Trophoblast cell (in vitro differentiated cells and primary cell): ENCODE results near the gene CD101.

Source experiments
- DNase-seq, 2 donors: peaks; one replicate each; pipeline ENCODE4 v3.0.0-alpha.2; 2016
- H2AFZ ChIP-seq: 2 replicates; pipeline ENCODE4 v1.6.1; 2013; ENCODE audit warnings: low read length, moderate library complexity, mild to moderate bottlenecking; ENCODE audit not compliant: insufficient read depth, poor library complexity
- H2AK5ac ChIP-seq: 2 replicates; pipeline ENCODE4 v1.6.1; 2013; ENCODE audit warnings: mild to moderate bottlenecking, low read length
- H2BK120ac ChIP-seq: 2 replicates; pipeline ENCODE4 v1.6.1; 2013; ENCODE audit warnings: low read length, mild to moderate bottlenecking, moderate library complexity; ENCODE audit not compliant: insufficient read depth, poor library complexity
- H2BK12ac ChIP-seq: 2 replicates; pipeline ENCODE4 v1.6.1; 2013; ENCODE audit warnings: mild to moderate bottlenecking, low read length, moderate library complexity
- H2BK5ac ChIP-seq: 2 replicates; pipeline ENCODE4 v1.6.1; 2013; ENCODE audit warnings: low read length, low read depth, moderate library complexity, mild to moderate bottlenecking; ENCODE audit not compliant: poor library complexity
- H3K14ac ChIP-seq: 2 replicates; pipeline ENCODE4 v1.6.1; 2013; ENCODE audit warnings: mild to moderate bottlenecking, low read length
- H3K18ac ChIP-seq: 2 replicates; pipeline ENCODE4 v1.6.1; 2013; ENCODE audit warnings: mild to moderate bottlenecking, low read length
- H3K23ac ChIP-seq: 2 replicates; pipeline ENCODE4 v1.6.1; 2013; ENCODE audit warnings: low read length
- H3K27ac ChIP-seq: 2 replicates; pipeline ENCODE4 v1.5.1; 2013; ENCODE audit warnings: low read depth, mild to moderate bottlenecking, inconsistent platforms, low read length, moderate library complexity
- H3K27me3 ChIP-seq: 2 replicates; pipeline ENCODE4 v1.6.1; 2013; ENCODE audit warnings: inconsistent platforms, mild to moderate bottlenecking, low read length, moderate library complexity; ENCODE audit not compliant: insufficient read depth
- H3K36me3 ChIP-seq, 2 experiments: 1 replicate in 1 of 2; 2 replicates in 1 of 2; pipeline ENCODE4 v1.6.1; 2013; ENCODE audit warnings: low read length in 2 of 2, mild to moderate bottlenecking in 2 of 2, moderate library complexity in 1 of 2; ENCODE audit not compliant: insufficient read depth in 2 of 2, control insufficient read depth in 1 of 2
- H3K4ac ChIP-seq: 2 replicates; pipeline ENCODE4 v1.6.1; 2013; ENCODE audit warnings: low read depth, mild to moderate bottlenecking, low read length, moderate library complexity
- H3K4me1 ChIP-seq, 2 experiments: 1 replicate in 1 of 2; 2 replicates in 1 of 2; pipeline ENCODE4 v1.6.1; 2013; ENCODE audit warnings: low read length in 2 of 2, mild to moderate bottlenecking in 2 of 2, moderate library complexity in 1 of 2; ENCODE audit not compliant: insufficient read depth in 2 of 2, control insufficient read depth in 1 of 2
- H3K4me2 ChIP-seq: 2 replicates; pipeline ENCODE4 v1.6.1; 2013; ENCODE audit warnings: inconsistent platforms, mild to moderate bottlenecking, low read length, moderate library complexity
- H3K4me3 ChIP-seq: 2 replicates; pipeline ENCODE4 v1.5.1; 2013; ENCODE audit warnings: mild to moderate bottlenecking, low read depth, low read length, inconsistent platforms
- H3K79me1 ChIP-seq: one replicate; pipeline ENCODE4 v1.6.1; 2013; ENCODE audit warnings: low read length
- H3K79me2 ChIP-seq: 2 replicates; pipeline ENCODE4 v1.6.1; 2013; ENCODE audit warnings: low read length, mild to moderate bottlenecking; ENCODE audit not compliant: control insufficient read depth, insufficient read depth, poor library complexity
- H3K9ac ChIP-seq: 2 replicates; pipeline ENCODE4 v1.6.1; 2013; ENCODE audit warnings: mild to moderate bottlenecking, low read length
- H3K9me3 ChIP-seq: 2 replicates; pipeline ENCODE4 v1.6.1; 2013; ENCODE audit warnings: low read depth, mild to moderate bottlenecking, control low read depth, inconsistent platforms, low read length; ENCODE audit not compliant: insufficient read depth
- H4K12ac ChIP-seq: 2 replicates; pipeline ENCODE4 v1.6.1; 2013; ENCODE audit warnings: low read depth, mild to moderate bottlenecking, low read length, moderate library complexity
- H4K8ac ChIP-seq: 2 replicates; pipeline ENCODE4 v1.6.1; 2013; ENCODE audit warnings: low read depth, mild to moderate bottlenecking, low read length, moderate library complexity
- H4K91ac ChIP-seq: one replicate; pipeline ENCODE4 v1.6.1; 2013; ENCODE audit warnings: low read depth, mild to moderate bottlenecking, low read length, moderate library complexity
- WGBS: extraction: QIAGEN DNeasy Blood & Tissue Kit; methylation state at CpG from one replicate; pipeline ENCODE4 v1.1.7; 2013; ENCODE audit warnings: missing lambda C conversion rate; ENCODE audit not compliant: insufficient read length, insufficient coverage; ENCODE audit errors: extremely low coverage; 5-methylcytosine and 5-hydroxymethylcytosine counted together

CD101 gene

GRCh38 chr1:116989835-116990234 is 11.7 kb upstream of the CD101 start:
- H3K36me3 ChIP-seq = peaks cover 15 to 25% of the 10 kb centered on the region in 2 experiments
- H3K27ac ChIP-seq = no peak overlapping the region
- no CpG with 5 or more reads among the region's 5 CpGs for WGBS
- H3K14ac ChIP-seq = no peak overlapping the region
- H2BK120ac ChIP-seq = no peak overlapping the region
- no peak overlapping the region for H2BK12ac ChIP-seq
- no peak overlapping the region for H4K8ac ChIP-seq
- H3K79me2 ChIP-seq = no peaks in the 10 kb centered on the region
- no peak overlapping the region for H3K4me3 ChIP-seq
- no peaks in the 10 kb centered on the region for H3K79me1 ChIP-seq
- H3K9ac ChIP-seq = no peak overlapping the region
- H3K18ac ChIP-seq = no peak overlapping the region
- H3K27me3 ChIP-seq = no peaks in the 10 kb centered on the region
- no peak overlapping the region for H3K23ac ChIP-seq
- no peaks in the 10 kb centered on the region for H3K9me3 ChIP-seq
- no peak for DNase-seq
- H4K12ac ChIP-seq = no peak overlapping the region
- no peaks in the 10 kb centered on the region for H3K4me1 ChIP-seq
- H2BK5ac ChIP-seq = no peak overlapping the region
- H3K4me2 ChIP-seq = no peak overlapping the region
- no peak overlapping the region for H3K4ac ChIP-seq
- H2AK5ac ChIP-seq = no peak overlapping the region
- no peak overlapping the region for H2AFZ ChIP-seq
- no peak overlapping the region for H4K91ac ChIP-seq

GRCh38 chr1:116990612-116991151 is 10.9 kb upstream of the CD101 start:
- Histone ChIP-seq H2BK5ac (no peak overlapping the region), H2BK12ac (no peak overlapping the region), H3K79me2 (no peaks in the 10 kb centered on the region), H3K4me2 (no peak overlapping the region), H4K8ac (no peak overlapping the region), H3K18ac (no peak overlapping the region), H2AK5ac (no peak overlapping the region), H3K4ac (no peak overlapping the region), H4K91ac (no peak overlapping the region), H3K4me3 (no peak overlapping the region), H2AFZ (no peak overlapping the region), H3K14ac (no peak overlapping the region), H3K79me1 (no peaks in the 10 kb centered on the region), H3K9ac (no peak overlapping the region), H3K4me1 (no peaks in the 10 kb centered on the region), H2BK120ac (no peak overlapping the region), H3K23ac (no peak overlapping the region), H3K27me3 (no peaks in the 10 kb centered on the region), H3K36me3 (peaks cover 12 to 21% of the 10 kb centered on the region in 2 experiments), H3K27ac (no peak overlapping the region), H3K9me3 (no peaks in the 10 kb centered on the region), H4K12ac (no peak overlapping the region)
- whole genome bisulfite sequencing = no CpG with 5 or more reads among the region's 12 CpGs
- DNase-seq = peak in 1 of 2 donors; percentile 42

- no peak for DNase-seq
- Histone ChIP-seq H3K23ac (no peak overlapping the region), H4K12ac (no peak overlapping the region), H2AFZ (no peak overlapping the region), H3K79me2 (no peaks in the 10 kb centered on the region), H3K18ac (no peak overlapping the region), H4K8ac (no peak overlapping the region), H3K4ac (no peak overlapping the region), H4K91ac (no peak overlapping the region), H3K9ac (no peak overlapping the region), H3K27ac (no peak overlapping the region), H3K79me1 (no peaks in the 10 kb centered on the region), H3K9me3 (no peaks in the 10 kb centered on the region), H3K27me3 (no peaks in the 10 kb centered on the region), H3K4me2 (no peak overlapping the region), H2AK5ac (no peak overlapping the region), H2BK120ac (no peak overlapping the region), H3K4me1 (no peaks in the 10 kb centered on the region), H2BK12ac (no peak overlapping the region), H3K14ac (no peak overlapping the region), H2BK5ac (no peak overlapping the region), H3K36me3 (peaks cover 11 to 22% of the 10 kb centered on the region in 2 experiments), H3K4me3 (no peak overlapping the region)
- WGBS = no CpG with 5 or more reads among the region's 2 CpGs
Measured at GRCh38 chr1:116991171-116991845, 10.3 kb upstream of the CD101 start.

GRCh38 chr1:116991918-116992317 is 9.6 kb upstream of the CD101 start:
- no peak overlapping the region for H3K18ac ChIP-seq
- no peak overlapping the region for H2BK5ac ChIP-seq
- H3K9ac ChIP-seq = no peak overlapping the region
- H3K27me3 ChIP-seq = no peaks in the 10 kb centered on the region
- H4K8ac ChIP-seq = no peak overlapping the region
- no peak overlapping the region for H3K4ac ChIP-seq
- no peaks in the 10 kb centered on the region for H3K79me1 ChIP-seq
- no peak overlapping the region for H3K27ac ChIP-seq
- no peak overlapping the region for H2BK120ac ChIP-seq
- peaks cover 1% of the 10 kb centered on the region for H3K9me3 ChIP-seq
- no peak overlapping the region for H3K23ac ChIP-seq
- H4K91ac ChIP-seq = no peak overlapping the region
- H2AFZ ChIP-seq = no peak overlapping the region
- no peak overlapping the region for H3K4me3 ChIP-seq
- H2BK12ac ChIP-seq = no peak overlapping the region
- no CpG with 5 or more reads among the region's 1 CpG for WGBS
- H2AK5ac ChIP-seq = no peak overlapping the region
- peaks cover 0 to 1% of the 10 kb centered on the region in 2 experiments for H3K4me1 ChIP-seq
- H3K14ac ChIP-seq = no peak overlapping the region
- no peak overlapping the region for H3K4me2 ChIP-seq
- no peak for DNase-seq
- H3K79me2 ChIP-seq = no peaks in the 10 kb centered on the region
- no peak overlapping the region for H4K12ac ChIP-seq
- H3K36me3 ChIP-seq = peaks cover 6 to 18% of the 10 kb centered on the region in 2 experiments
